LNCAP (cell line): ENCODE results near the gene KRT73.

ENCODE experiments used
- CTCF ChIP-seq: fragments of 450-650 bp; IDR thresholded peaks from 2 replicates; pipeline ENCODE4 v1.5.1; 2017; ENCODE audit warnings: mild to moderate bottlenecking

The KRT73 gene

GRCh38 chr12:52604859-52605258, 13.5 kb downstream of the KRT73 start:
- TF ChIP-seq CTCF: no peak

- no peak for TF ChIP-seq CTCF
These were observed 15.0 kb downstream of the KRT73 start for GRCh38 chr12:52603314-52603713.

DNA sequence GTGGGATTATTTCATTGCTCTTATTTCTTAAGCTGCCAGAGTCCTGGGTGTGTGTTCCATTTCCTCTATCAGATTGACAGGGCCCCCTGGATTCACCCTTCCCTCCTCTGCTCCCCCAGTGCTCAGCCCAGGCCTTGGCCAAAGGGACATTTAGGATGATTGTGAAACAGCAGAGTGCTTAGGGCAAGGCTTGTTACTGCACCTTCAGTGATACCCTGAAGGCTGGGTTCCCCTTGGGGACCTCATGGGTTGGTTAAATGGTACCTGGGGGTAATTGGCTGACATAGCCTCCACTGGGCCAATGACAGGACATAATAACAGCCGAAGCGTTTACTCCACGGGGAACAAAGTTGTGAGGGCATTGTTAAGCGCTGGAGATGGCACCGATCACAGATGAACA, 15.8 kb downstream of the KRT73 start:
- no peak for TF ChIP-seq CTCF

DNA sequence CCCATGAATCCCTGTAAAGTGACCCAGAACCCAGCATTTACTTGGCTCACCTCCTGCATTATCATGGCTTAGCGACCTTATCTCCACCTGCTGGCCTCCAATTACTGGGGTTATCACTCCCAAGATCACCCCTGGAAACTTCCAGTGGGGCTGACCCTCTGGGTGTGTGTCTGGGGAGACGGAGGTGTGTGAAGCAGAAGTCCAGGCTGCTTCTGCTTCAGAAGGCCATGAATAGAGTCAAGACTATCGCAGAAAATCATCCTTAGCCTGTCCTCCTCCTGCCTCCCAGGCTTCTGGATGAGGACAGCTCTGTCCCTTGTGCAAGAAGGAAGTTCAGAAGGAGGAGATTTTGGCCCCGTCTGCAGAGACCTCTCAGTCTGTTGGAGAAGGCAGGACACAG, 16.7 kb downstream of the KRT73 start:
- no peak for TF ChIP-seq CTCF

- no peak for TF ChIP-seq CTCF
These were observed 17.3 kb downstream of the KRT73 start, which contains the start of gene KRT72 for GRCh38 chr12:52600941-52601481. TSS of gene KRT72 (minus strand) at chr12:52601463. CDS start at chr12:52601452, 11 bp downstream.

- TF ChIP-seq CTCF: no peak
These were observed 17.9 kb downstream of the KRT73 start for GRCh38 chr12:52600475-52600874.

DNA sequence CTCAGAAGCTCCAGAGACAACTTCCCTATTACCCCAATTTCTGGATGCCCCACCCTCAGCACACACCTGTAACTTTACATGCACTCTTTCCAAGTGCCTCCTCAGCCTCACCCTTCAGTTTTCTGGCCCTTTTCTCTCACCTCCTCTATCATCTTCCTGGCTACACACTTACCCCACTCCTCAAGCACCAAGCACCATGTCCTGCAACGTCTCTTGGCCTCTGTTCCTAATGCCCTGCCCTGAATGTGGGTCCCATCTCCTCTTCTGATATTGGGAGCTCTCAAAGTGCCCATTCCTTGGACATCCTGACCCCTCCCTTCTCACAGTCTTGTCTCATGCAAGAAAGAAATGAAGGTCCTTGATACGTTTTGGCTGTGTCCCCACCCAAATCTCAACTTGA, 18.3 kb downstream of the KRT73 start:
- TF ChIP-seq CTCF: no peak

DNA sequence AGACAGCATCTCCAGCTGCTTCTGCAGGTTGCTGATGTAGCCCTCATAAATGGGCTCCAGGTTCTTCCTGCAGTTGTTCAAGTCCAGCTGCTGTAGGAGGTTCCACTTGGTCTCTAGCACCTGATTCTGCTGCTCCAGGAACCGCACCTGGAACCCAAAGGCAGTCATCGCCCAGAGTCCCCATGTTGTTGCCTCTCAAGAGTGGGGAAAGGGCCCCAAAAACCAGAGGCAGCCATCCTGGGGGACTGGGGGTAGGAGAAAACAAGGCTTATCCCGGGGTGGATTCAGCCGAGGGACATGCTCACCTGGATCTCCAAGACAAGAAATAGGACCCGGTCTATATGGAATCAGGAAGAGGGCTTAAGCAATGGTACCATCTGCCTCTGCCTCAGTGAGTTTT, 19.4 kb downstream of the KRT73 start:
- no peak for TF ChIP-seq CTCF
